Stimulated activated CD4-positive, alpha-beta T cell treated with anti-CD3 and anti-CD28 coated beads, Interleukin-12 subunit alpha, Interleukin-12 subunit beta, amount 100 ng/mL, for 4 hours (primary cell): ENCODE results near the gene UACA.
"Not testable (repeated sequence)": the region's sequence is repeated elsewhere in the genome, so short reads cannot be mapped to it uniquely, and the experiment has no call there.

Experiments
- DNase-seq: peaks from one replicate; pipeline ENCODE4 v3.0.0-alpha.2; 2020

The UACA gene

DNA sequence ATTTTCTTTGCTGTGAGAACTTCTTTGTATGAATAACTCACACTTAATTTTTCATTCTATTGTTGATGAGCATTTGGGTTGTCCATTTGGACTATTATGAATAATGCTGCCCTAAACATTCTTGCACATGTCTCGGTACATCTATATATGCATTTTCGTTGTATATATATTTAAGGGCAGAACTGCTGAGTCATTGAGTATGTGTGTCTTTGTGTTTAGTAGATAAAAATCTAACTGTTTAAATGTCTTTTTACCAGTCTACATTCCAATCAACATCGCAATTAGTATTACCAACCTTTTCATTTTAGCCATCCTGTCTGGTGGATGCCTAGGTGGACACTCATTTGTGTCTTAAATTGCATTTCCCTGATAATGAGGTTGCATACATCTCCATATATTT lies 144.4 kb downstream of the UACA start:
- no peak for DNase-seq

GRCh38 chr15:70617911-70618287 lies 145.5 kb downstream of the UACA start:
- DNase-seq: no peak

GRCh38 chr15:70617076-70617910 lies 146.1 kb downstream of the UACA start:
- no peak for DNase-seq

- not testable (repeated sequence) for DNase-seq
Measured at GRCh38 chr15:70616311-70616756, 147.0 kb downstream of the UACA start.

DNA sequence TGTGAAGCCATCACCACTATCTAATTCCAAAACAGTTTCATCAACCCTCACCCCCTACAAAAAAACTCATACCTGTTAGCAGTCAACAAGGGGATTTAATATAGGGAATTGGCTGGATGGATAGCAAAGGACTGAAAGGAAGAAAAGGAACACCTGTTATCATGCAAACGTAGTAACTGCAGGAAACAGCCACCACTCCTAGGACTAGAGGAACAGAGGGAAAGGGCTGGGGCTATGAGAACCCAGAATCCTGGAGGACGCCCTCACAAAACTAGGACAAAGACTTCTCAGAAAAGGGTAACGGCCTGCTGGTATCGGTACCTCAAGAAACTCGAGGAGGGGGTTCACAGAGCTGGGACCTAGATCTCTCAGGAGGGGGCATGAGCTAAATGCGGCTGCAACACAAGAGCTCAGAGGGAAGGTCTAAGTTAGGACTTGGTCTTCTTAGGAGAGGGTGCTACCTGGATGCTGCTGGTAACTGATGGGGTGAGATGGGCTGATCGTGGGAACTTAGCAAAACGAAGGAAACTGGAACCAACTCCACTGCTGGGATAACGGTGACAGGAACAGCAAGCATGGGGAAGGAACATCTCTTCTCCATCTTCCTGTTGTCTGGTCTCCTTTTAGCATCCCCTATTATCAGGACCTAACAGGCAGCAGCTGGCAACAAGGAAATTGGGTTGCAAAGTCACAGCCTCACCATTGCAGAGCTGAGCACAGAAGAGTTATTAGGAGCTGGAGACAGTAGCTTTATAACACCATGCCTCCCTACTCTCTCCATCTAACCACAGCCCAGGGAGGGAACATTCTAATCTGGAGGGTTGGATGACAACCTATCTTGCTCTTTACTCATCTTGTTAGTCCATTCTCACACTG lies 147.7 kb downstream of the UACA start:
- DNase-seq: no peak

- no peak for DNase-seq
Measured at GRCh38 chr15:70614221-70614620, 149.1 kb downstream of the UACA start.

DNA sequence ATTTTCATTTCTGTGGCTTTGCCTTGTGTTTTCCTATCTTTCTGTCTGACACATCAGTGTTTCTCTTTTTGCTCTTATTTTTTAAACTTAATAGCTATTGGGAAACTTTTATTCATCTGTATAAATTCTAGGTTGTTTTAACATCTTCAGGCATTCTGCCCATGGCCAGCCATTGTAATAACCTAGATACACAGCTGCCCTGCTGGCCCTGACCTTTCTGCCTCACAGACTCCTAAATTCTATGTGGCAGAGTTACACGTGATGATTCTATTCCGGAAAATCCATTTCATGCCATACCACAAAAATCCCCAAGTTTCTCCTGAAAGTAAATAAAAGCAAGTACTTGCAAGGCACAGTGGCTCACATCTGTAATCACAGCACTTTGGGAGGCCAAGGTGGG lies 150.1 kb downstream of the UACA start:
- no peak for DNase-seq

GRCh38 chr15:70611286-70611685 lies 152.1 kb downstream of the UACA start:
- DNase-seq: no peak

DNA sequence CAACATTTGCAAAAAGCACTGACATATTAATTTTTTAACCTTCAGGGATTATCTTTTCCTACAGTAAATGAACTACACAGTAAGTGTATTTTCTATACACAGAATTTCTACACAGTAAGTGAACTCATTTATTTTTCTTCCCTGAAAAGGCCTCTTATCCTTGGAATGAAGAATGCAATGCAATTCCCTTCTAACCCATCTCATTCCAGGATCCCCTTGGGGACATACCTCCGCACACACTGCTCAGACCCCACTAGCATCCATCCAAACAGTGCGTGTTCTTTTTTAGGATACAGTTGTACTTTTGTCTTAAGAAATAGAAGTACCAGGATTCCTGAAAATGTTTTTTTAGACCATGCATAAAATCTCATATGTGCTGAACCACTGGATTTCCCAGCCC lies 152.8 kb downstream of the UACA start:
- no peak for DNase-seq

DNA sequence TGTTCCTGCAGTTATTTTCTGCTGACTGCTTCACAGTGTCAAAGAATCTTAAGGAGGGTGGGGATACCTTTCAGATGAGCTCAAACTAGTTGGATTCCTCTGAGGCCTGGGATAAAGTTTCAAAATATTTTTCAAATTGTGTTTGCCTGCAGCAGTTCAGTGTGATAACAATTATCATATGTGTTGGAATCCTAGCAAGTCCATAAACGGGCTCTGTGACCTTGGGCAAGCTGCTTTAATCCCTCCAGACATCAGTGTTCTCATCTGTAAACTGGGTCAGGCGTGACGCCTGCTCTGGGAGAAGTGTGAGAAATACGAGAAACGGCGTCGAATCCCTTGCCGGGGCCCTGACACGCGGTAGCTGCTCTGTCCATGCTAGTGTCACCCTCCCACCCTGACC lies 153.5 kb downstream of the UACA start:
- no peak for DNase-seq

GRCh38 chr15:70608144-70608543 lies 155.2 kb downstream of the UACA start:
- no peak for DNase-seq

DNA sequence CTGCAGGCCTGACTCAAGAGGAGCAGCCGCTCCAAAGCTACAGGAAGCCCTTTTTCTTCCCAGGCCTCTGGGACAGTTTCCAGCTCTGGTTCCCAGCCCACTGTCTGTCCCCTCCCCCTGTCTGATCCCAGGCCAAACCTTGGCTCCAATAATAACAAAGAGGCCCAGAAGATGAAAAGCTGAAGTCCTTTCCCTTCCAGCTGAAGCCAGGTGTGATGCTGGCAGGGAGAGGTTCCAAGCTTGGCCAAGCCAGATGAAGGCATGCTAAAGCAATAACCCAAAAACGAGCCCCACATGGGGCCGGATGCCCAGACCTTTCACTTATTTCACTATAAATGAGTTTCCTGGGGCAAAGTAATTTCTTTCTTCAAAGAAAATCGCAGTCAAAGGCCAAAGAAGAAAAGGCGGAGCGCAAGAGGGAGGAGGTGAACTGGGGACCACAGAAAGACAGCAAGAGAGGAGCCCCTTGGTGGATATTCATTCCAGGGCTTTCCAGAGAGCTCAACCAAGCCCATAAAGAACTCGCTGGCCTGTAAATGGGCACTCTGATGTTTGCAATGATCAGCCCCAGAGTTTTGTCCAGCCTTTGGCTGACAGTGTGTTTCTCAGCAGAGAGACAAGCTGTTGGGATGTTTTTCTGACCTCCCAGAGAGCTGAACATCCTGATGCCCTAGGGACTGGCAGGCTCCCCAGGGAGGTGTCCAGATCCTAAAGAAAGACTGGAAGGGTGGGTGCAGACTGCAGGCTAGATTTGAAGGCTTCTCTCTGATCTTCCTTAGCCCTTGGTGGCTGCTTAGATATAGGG lies 157.6 kb downstream of the UACA start:
- DNase-seq: no peak

- no peak for DNase-seq
Measured at GRCh38 chr15:70604666-70605315, 158.6 kb downstream of the UACA start.
